Stimulated activated CD4-positive, alpha-beta T cell treated with anti-CD3 and anti-CD28 coated beads, TNF-alpha, amount 100 ng/mL, for 4 hours (primary cell): ENCODE results near the gene H2BW1.
"Not testable (repeated sequence)": the region's sequence is repeated elsewhere in the genome, so short reads cannot be mapped to it uniquely, and the experiment has no call there.

Source experiments
- DNase-seq, 3 experiments: peaks; one replicate each; pipeline ENCODE4 v3.0.0-alpha.2; 2020; ENCODE audit warnings: low read depth in 3 of 3

H2BW1 gene, protein sequence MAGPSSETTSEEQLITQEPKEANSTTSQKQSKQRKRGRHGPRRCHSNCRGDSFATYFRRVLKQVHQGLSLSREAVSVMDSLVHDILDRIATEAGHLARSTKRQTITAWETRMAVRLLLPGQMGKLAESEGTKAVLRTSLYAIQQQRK

DNA sequence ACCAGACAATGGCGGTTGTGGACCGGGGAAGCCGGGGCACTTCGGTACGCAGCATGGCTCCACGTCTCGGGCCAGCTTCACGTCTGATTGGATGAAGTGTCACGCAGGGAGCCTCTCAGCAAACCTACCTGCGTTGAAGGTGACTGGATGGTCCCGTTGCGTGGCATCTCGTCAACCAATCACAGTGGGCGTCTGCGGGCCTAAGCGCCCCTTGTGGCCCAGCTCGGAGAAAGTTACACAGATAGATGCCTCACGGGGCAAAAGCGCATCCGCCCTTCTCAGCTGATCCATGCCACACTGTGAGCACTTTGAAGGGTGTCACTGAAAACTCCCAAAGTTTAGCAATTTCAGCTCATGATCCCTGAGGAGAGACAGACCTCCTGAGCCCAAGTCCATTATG lies at the start of gene H2BW1:
TSS of gene H2BW1 (minus strand) at position 103 of the 400 bp plus-strand sequence. CDS start 132 bp downstream, outside the sequence.
- DNase-seq, result no peak

DNA sequence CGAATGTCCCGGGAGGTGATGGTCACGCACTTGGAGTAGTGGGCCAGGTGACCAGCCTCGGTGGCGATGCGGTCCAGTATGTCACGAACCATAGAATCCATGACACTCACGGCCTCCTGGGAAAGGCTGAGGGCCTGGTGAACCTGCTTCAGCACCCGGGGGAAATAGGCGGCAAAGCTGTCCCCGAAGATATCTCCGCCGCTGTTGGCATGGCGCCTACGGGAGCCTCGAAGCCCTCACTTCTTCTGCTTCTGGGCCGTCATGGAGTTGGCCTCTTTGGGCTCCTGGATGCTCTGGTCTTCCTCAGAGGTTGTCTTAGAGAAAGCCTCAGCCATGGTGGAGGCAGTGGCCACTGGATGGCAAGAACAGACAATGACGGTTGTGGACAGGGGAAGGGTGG lies 49.1 kb upstream of the H2BW1 start:
- DNase-seq, result not testable (repeated sequence)

DNA sequence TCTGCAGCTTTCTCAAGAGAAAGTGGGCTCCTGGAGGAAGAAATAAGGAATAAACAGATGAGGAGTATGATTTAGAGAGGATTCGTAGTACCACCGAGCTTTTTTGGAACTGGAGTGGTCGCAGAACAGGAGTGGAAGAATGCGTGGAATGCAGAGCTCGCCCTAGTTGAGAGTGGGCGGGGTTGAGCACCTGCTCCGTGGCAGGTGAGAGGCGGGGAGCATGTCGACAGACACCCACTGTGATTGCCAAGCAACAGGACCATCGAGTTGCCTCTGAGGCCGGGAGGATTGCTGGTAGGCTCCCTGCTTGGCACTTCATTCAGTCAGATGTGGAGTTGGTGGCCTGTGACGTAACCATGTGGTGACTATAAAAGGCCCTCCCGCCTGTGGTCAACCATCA lies 41.4 kb upstream of the H2BW1 start:
- not testable (repeated sequence) for DNase-seq

DNA sequence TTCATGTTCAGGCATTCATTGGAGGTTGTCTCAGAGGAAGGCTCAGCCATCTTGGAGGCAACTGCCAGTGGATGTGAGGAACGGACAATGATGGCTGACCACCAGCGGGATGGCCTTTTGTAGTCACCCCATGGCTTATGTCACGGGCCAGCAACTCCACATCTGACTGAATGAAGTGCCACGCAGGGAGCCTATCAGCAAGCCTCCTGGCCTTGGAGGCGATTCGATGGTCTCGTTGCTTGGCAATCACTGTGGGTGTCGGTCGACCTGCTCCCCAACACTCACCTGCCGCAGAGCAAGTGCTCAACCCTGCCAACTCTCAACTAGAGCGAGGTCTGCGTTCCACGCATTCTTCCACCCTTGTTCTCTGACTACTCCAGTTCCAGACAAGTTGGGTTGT lies 33.7 kb upstream of the H2BW1 start:
- DNase-seq, result no peak

DNA sequence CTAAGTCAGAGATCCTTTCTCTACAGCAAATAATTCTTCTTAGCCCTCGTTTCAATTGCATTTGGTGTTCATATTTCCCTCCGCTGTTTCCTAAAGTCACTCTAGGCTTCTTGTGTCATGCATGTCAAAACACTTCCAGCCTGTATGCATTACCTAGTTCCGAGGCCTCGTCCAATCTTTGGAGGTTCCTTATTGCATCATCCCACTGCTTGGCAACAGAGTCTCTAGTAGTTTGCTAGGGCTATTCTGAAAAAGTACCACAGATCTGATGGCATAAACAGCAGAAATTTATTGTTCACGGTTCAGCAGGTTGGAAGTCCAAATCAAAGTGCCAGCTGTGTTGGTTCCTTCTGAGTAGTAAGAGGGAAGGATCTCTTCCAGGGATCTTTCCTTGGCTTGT lies 32.1 kb upstream of the H2BW1 start:
- DNase-seq, result no peak

DNA sequence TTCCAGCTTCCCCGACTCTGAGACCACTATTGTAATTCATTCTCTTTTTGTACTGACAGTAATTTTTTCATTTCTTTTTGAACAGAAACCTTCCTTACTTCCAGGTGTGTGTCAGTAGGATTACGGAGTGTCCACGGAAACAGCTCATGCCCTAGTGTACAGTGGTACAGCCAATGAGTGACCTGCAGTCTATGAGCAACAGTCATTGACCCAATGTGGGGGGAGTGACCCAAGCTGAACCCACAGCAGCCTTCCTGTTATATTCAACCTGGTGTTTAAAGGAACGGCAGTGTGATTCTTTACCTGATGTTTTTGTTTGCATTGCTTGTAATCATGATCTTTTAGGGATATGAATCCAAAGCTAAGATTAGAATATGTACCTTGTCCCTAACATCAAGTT lies 27.5 kb upstream of the H2BW1 start:
- no peak for DNase-seq

DNA sequence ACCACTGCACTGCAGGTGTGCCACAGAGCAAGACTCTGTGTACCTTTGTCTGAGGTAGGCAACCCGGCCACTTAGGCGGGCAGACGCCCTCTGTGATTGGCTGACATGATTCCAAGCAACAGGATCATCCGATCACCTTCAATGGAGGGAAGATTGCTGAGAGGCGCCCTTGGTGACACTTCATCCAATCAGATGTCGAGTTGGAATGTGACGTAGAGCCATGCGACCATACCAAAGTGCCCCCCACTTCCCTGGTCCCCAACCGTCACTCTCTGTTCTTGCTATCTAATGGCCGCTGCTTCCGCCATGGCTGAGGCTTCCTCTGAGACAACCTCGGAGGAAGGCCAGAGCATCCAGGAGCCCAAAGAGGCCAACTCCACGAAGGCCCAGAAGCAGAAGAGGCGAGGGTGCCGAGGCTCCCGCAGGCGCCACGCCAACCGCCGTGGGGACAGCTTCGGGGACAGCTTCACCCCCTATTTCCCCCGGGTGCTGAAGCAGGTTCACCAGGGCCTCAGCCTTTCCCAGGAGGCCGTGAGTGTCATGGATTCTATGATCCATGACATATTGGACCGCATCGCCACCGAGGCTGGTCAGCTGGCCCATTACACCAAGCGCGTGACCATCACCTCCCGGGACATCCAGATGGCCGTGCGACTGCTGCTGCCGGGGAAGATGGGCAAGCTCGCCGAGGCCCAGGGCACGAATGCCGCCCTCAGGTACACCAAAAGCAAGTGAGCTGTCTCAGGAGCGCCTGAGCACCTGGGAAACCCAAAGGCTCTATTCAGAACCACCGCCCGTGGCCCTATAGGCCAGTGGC lies 26.4 kb upstream of the H2BW1 start, which contains the start of gene H2BW2:
TSS of gene H2BW2 (plus strand) at position 268 of the 817 bp plus-strand sequence. CDS start at position 307, 39 bp downstream.
- no peak for DNase-seq

DNA sequence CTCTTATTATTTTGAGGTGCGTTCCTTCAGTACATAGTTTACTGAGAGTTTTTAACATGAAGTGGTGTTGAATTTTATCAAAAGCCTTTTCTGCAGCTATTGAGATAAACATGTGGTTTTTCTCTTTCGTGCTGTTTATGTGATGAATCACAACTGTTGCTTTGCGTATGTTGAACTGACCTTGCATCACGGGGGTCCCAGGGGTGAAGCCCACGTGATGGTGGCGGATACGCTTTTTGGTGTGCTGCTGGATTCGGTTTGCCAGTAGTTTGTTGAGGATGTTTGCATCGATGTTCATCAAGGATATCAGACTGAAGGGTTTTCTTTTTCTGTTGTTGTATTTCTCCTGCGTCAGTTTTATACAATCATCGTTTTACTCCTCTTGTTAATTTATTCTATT lies 4.6 kb upstream of the H2BW1 start:
- no peak for DNase-seq

DNA sequence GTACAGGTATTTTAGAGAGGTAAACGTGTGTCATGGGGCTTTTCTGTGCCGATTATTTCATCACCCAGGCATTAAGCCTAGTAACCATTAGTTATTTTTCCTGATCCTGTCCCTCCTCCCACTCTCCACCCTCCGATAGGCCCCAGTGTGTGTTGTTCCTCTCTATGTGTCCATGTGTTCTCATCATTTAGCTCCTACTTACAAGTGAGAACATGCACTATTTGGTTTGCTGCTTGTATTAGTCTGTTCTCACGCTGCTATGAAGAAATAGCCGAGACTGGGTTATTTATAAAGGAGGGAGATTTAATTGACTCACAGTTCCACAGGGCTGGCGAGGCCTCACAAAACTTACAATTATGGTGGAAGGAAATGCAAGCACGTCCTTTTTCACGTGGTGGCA lies 2.1 kb upstream of the H2BW1 start:
- DNase-seq, result not testable (repeated sequence)

DNA sequence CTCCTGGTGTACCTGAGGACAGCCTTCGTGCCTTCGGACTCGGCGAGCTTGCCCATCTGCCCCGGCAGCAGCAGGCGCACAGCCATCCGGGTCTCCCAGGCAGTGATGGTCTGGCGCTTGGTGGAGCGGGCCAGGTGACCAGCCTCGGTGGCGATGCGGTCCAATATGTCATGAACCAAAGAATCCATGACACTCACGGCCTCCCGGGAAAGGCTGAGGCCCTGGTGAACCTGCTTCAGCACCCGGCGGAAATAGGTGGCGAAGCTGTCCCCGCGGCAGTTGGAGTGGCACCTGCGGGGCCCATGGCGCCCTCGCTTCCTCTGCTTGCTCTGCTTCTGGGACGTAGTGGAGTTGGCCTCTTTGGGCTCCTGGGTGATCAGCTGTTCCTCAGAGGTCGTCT lies 350 bp downstream of the H2BW1 start:
- no peak for DNase-seq

DNA sequence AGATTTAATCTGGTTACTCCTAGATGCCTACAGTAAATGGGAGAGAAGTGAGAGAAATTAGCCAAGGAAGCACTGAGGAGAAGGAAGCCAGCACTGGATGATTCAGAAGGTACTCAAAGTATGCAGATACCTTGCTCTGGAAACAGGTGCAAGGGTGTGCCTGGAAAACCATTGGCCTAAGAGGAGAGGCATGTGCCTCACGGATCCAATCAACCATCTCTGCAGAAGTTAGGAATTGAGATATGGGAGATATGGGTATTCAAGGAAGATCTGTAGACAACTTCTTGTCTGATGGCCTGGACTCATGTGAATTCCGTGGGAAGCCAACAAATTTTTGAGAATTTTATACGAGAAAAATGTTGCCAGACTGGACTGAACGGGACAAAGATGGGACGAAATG lies 4.7 kb downstream of the H2BW1 start:
- DNase-seq, result no peak

DNA sequence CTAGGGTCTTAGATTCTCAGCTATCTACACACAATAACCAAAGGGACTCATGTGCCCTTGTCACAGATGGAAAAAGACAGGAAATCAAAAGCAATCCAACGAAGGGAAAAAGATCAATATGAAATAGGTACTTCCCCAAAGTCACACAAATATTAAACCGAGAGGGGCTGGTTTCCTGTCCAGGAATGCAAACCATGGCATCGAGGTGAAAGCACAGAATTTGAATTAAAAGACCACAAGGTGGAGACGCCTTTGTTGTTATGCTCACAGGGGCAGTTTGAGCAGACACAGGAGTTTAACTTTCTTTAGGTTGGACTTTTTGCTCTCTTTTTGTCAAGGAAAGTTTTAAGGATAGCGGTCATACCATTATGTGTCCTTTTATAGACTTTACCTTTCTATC lies 14.3 kb downstream of the H2BW1 start:
- no peak for DNase-seq

DNA sequence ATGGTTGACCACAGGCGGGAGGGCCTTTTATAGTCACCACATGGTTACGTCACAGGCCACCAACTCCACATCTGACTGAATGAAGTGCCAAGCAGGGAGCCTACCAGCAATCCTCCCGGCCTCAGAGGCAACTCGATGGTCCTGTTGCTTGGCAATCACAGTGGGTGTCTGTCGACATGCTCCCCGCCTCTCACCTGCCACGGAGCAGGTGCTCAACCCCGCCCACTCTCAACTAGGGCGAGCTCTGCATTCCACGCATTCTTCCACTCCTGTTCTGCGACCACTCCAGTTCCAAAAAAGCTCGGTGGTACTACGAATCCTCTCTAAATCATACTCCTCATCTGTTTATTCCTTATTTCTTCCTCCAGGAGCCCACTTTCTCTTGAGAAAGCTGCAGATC lies 30.0 kb downstream of the H2BW1 start:
- not testable (repeated sequence) for DNase-seq

DNA sequence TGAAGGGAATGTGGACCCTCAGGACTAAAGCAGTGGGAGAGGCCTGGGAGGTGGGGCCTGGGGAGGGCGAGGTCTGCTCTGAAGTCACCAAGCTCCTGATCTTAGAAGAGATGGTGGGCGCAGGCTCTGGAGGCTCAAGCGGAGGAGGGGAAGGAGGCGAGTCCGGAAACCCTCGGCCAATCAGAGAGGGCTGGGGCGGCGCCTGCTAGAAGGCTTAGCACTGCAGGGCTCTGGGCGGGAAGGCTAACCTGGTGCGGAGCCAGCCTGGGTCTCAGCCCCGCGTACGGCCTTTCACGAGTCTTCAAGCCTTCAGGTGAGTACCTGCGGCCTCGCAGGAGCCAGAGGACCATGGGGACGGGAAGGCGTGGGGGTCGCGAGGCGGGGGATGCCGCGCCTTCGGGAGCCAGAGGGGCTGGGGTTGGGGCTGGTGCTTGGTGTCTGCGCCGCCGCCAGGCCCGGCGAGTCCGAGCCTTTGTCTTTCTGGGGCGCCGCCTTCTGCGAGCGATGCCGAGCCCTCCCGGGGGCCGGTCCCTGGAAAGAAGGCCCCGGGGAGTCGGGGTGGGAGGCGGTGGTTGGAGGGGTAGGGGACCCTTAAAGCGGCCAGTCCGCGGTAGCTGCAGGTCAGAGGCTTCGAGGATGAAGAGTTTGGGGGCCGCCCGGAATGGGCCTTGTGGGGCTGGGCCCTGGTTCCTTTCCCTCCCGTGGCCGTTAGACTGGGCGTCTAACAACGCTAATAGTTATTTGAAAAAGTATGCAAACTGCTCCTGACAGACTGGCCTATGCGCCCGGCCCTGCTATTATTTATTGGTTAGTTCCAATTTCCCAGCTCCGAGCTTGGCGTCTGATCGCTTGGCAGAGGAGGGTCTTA lies 50.9 kb downstream of the H2BW1 start, which contains the start of gene TMSB15B:
TSS of gene TMSB15B (plus strand) at position 217 of the 868 bp plus-strand sequence.
- not testable (repeated sequence) for DNase-seq
